K562 (cell line): ENCODE measurements around the gene RAD51AP2. TPM values are rescaled to one million over a fixed set of nuclear protein-coding genes. Genes with fewer than 3 reads are reported as not detected.
A peak's percentile ranks its signal among the peaks of the same experiment; 100 is the strongest.

Experiments
- GTF2E2 ChIP-seq: fragments of 200-800 bp; sonication (Bioruptor generic); IDR thresholded peaks from 2 replicates; pipeline ENCODE4 v1.6.1; 2016; ENCODE audit warnings: missing genetic modification characterization, missing compliant biosample characterization
- L3MBTL2 ChIP-seq: fragments of 450-650 bp; IDR thresholded peaks from 2 replicates; pipeline ENCODE4 v1.6.1; 2016; ENCODE audit warnings: mild to moderate bottlenecking, moderate library complexity
- RBM39 ChIP-seq: fragments of 200-400 bp; formaldehyde crosslinking; optimal IDR thresholded peaks from 2 replicates; pipeline ENCODE3; 2018; ENCODE audit warnings: low read depth, low read length
- ZNF212 ChIP-seq: fragments of 450-650 bp; formaldehyde crosslinking; IDR thresholded peaks from 2 replicates; pipeline ENCODE4 v1.4.0; 2020; ENCODE audit warnings: mild to moderate bottlenecking
- ZNF551 ChIP-seq: fragments of 250-450 bp; sonication (Bioruptor Pico); IDR thresholded peaks from 2 replicates; pipeline ENCODE4 v1.5.0; 2021; ENCODE audit warnings: mild to moderate bottlenecking, moderate library complexity
- polyA plus RNA-seq, 8 experiments: library from polyadenylated mRNA; depleted of rRNA in 4 of 8; stranded (reverse) in 5 of 8; unstranded in 3 of 8; fragments of >200 nt; fragmentation: Nextera tagmentation in 2 of 8; fragmentation: Illumina TruSeq in 1 of 8; extraction: Ambion mirVana in 2 of 8; extraction: Trizol in 1 of 8; gene quantifications; 2 replicates each; pipeline versions ENCODE4 v1.2.1 to v1.2.3, GENCODE V29; 2011 to 2014; ENCODE audit warnings: inconsistent platforms in 1 of 8, missing spikeins in 1 of 8
- total RNA-seq, 7 experiments: library from RNA; depleted of rRNA in 6 of 7; stranded (reverse); fragments of >200 nt in 6 of 7; fragmentation: Illumina TruSeq in 2 of 7; extraction: Trizol in 2 of 7; gene quantifications; 2 replicates each; pipeline versions ENCODE4 v1.2.1 to v1.2.3, GENCODE V29; 2011 to 2021; ENCODE audit warnings: low replicate concordance in 1 of 7
- TF ChIP-seq, protein P1 (sequence below): sonication (generic); formaldehyde crosslinking; IDR thresholded peaks from 2 replicates; pipeline ENCODE4 v1.8.0; 2022; ENCODE audit warnings: mild to moderate bottlenecking, missing genetic modification reagents
- TF ChIP-seq, protein P2 (sequence below): fragments of 250-450 bp; sonication (Bioruptor Pico); IDR thresholded peaks from 2 replicates; pipeline ENCODE4 v1.5.0; 2021
- TF ChIP-seq, protein P3 (sequence below): fragments of 250-450 bp; sonication (Bioruptor Pico); IDR thresholded peaks from 2 replicates; pipeline ENCODE4 v1.8.0; 2022; ENCODE audit warnings: moderate library complexity, mild to moderate bottlenecking, inconsistent platforms
- TF ChIP-seq, protein P4 (sequence below), 2 experiments: fragments of 450-650 bp in 1 of 2; sonication (generic) in 1 of 2; formaldehyde crosslinking in 1 of 2; IDR thresholded peaks; 2 replicates each; pipeline versions ENCODE4 v1.7.1 to v1.9.0; 2016 to 2022; ENCODE audit warnings: inconsistent platforms in 1 of 2, mild to moderate bottlenecking in 1 of 2, missing genetic modification reagents in 1 of 2

The RAD51AP2 gene
- total and polyA plus RNA-seq, 9 of the 15 experiments (the other 6 are each of a cell fraction or from before 2014, with no cell fraction given), result 0.01 to 0.04 (median 0.04) TPM; not detected in 6

DNA sequence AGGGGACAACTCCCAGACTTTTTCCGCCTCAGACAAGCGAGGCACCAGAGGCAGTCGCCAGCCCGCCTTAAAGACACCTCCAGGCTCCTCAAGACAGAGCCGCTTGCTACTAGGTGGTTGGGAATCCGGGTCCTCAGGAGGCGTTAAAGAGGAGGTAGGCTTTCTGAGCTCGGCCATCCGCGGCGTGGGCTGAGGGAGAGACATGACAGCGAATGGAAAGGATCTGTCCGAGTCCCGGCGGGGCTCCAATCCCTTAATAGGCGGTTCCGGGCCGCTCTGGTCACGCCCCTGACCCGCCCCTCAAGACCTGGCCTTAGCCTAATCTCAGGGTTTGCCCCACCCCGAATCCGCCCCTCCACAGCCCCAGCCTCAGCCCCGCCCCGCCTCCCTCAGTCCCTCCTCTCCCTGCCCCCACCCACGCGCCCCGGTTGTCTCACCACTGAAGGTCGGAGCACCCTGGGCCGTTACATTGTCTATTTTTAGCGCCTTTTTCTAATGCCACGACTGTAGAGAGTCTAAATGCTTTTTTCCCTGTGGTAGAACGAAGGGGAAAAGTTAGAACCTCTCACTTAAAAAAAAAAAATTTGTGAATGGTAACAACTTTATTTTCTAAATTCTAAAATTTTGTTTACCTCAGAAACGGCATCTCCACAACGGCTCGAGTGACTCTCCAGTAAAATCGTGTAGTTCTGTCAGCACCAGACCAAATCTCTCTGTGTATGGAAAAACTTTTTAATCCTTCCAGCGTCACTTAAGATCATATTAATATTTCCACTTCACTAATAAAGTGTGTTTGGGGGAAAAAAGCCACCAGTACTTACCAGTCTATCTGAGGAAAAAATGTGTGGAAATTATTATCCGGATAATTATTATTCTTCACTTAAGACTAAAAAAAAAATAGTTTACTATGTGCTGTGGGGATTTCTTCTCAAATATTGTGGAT lies at the start of gene RAD51AP2 (continued):
- TF ChIP-seq, protein P1, sequence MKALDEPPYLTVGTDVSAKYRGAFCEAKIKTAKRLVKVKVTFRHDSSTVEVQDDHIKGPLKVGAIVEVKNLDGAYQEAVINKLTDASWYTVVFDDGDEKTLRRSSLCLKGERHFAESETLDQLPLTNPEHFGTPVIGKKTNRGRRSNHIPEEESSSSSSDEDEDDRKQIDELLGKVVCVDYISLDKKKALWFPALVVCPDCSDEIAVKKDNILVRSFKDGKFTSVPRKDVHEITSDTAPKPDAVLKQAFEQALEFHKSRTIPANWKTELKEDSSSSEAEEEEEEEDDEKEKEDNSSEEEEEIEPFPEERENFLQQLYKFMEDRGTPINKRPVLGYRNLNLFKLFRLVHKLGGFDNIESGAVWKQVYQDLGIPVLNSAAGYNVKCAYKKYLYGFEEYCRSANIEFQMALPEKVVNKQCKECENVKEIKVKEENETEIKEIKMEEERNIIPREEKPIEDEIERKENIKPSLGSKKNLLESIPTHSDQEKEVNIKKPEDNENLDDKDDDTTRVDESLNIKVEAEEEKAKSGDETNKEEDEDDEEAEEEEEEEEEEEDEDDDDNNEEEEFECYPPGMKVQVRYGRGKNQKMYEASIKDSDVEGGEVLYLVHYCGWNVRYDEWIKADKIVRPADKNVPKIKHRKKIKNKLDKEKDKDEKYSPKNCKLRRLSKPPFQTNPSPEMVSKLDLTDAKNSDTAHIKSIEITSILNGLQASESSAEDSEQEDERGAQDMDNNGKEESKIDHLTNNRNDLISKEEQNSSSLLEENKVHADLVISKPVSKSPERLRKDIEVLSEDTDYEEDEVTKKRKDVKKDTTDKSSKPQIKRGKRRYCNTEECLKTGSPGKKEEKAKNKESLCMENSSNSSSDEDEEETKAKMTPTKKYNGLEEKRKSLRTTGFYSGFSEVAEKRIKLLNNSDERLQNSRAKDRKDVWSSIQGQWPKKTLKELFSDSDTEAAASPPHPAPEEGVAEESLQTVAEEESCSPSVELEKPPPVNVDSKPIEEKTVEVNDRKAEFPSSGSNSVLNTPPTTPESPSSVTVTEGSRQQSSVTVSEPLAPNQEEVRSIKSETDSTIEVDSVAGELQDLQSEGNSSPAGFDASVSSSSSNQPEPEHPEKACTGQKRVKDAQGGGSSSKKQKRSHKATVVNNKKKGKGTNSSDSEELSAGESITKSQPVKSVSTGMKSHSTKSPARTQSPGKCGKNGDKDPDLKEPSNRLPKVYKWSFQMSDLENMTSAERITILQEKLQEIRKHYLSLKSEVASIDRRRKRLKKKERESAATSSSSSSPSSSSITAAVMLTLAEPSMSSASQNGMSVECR, result no peak
- TF ChIP-seq L3MBTL2, result peak; percentile 58; the same call in 1 of the 2 replicates
- TF ChIP-seq, protein P2, sequence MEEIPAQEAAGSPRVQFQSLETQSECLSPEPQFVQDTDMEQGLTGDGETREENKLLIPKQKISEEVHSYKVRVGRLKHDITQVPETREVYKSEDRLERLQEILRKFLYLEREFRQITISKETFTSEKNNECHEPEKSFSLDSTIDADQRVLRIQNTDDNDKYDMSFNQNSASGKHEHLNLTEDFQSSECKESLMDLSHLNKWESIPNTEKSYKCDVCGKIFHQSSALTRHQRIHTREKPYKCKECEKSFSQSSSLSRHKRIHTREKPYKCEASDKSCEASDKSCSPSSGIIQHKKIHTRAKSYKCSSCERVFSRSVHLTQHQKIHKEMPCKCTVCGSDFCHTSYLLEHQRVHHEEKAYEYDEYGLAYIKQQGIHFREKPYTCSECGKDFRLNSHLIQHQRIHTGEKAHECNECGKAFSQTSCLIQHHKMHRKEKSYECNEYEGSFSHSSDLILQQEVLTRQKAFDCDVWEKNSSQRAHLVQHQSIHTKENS (CRISPR knock-in tag), result no peak
- TF ChIP-seq ZNF212 (CRISPR knock-in tag), result no peak
- TF ChIP-seq, protein P3, sequence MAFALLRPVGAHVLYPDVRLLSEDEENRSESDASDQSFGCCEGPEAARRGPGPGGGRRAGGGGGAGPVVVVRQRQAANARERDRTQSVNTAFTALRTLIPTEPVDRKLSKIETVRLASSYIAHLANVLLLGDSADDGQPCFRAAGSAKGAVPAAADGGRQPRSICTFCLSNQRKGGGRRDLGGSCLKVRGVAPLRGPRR (CRISPR knock-in tag), result no peak
- TF ChIP-seq GTF2E2, result peak; percentile 44; the same call in 1 of the 2 replicates
- no peak for TF ChIP-seq ZNF551 (CRISPR knock-in tag)
- TF ChIP-seq RBM39, result no peak
- TF ChIP-seq, protein P4, sequence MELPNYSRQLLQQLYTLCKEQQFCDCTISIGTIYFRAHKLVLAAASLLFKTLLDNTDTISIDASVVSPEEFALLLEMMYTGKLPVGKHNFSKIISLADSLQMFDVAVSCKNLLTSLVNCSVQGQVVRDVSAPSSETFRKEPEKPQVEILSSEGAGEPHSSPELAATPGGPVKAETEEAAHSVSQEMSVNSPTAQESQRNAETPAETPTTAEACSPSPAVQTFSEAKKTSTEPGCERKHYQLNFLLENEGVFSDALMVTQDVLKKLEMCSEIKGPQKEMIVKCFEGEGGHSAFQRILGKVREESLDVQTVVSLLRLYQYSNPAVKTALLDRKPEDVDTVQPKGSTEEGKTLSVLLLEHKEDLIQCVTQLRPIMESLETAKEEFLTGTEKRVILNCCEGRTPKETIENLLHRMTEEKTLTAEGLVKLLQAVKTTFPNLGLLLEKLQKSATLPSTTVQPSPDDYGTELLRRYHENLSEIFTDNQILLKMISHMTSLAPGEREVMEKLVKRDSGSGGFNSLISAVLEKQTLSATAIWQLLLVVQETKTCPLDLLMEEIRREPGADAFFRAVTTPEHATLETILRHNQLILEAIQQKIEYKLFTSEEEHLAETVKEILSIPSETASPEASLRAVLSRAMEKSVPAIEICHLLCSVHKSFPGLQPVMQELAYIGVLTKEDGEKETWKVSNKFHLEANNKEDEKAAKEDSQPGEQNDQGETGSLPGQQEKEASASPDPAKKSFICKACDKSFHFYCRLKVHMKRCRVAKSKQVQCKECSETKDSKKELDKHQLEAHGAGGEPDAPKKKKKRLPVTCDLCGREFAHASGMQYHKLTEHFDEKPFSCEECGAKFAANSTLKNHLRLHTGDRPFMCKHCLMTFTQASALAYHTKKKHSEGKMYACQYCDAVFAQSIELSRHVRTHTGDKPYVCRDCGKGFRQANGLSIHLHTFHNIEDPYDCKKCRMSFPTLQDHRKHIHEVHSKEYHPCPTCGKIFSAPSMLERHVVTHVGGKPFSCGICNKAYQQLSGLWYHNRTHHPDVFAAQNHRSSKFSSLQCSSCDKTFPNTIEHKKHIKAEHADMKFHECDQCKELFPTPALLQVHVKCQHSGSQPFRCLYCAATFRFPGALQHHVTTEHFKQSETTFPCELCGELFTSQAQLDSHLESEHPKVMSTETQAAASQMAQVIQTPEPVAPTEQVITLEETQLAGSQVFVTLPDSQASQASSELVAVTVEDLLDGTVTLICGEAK (IDR thresholded peaks at IDR 0.05), result 0 out of 2 replicates have a peak, but pooled peaks have one; percentile 39
- TF ChIP-seq, protein P4 (CRISPR knock-in tag; IDR thresholded peaks at IDR 0.05), result no peak
